Measurements from ENCODE around the gene FBXL4. TPM values are rescaled to one million over a fixed set of nuclear protein-coding genes. Genes with fewer than 3 reads are reported as not detected.

The FBXL4 gene
- total RNA-seq, 1 donor from 2014 or later = 18.3 TPM

GRCh38 chr6:98864497-98864896, 83.2 kb downstream of the FBXL4 start:
- Mint-ChIP-seq H3K9me3 (no peaks in the 10 kb centered on the region), H3K36me3 (peaks cover 5% of the 10 kb centered on the region), H3K27ac (no peak overlapping the region), H3K27me3 (no peaks in the 10 kb centered on the region), H3K4me1 (ENCODE audit: unreplicated experiment) (no peaks in the 10 kb centered on the region), H3K4me3 (no peak overlapping the region)
- TF ChIP-seq CTCF (conservative IDR thresholded peaks at IDR 0.05) = no peak
- no peak for DNase-seq (ENCODE audit: extremely low spot score, unreplicated experiment)

- Mint-ChIP-seq H3K36me3 (no peaks in the 10 kb centered on the region), H3K9me3 (no peaks in the 10 kb centered on the region), H3K27me3 (peaks cover 69% of the 10 kb centered on the region), H3K4me3 (no peak overlapping the region), H3K27ac (no peak overlapping the region), H3K4me1 (ENCODE audit: unreplicated experiment) (peaks cover 6% of the 10 kb centered on the region)
- no peak for DNase-seq (ENCODE audit: extremely low spot score, unreplicated experiment)
- no peak for TF ChIP-seq CTCF (conservative IDR thresholded peaks at IDR 0.05)
These were observed 99.1 kb downstream of the FBXL4 start for GRCh38 chr6:98848539-98849242.

GRCh38 chr6:98847779-98848538, 99.8 kb downstream of the FBXL4 start:
- peak; percentile 20 for TF ChIP-seq CTCF (conservative IDR thresholded peaks at IDR 0.05)
- peak; percentile 70 for DNase-seq (ENCODE audit: extremely low spot score, unreplicated experiment)
- H3K4me1 Mint-ChIP-seq (ENCODE audit: unreplicated experiment) = peaks cover 6% of the 10 kb centered on the region
- H3K27me3 Mint-ChIP-seq = peaks cover 77% of the 10 kb centered on the region
- H3K9me3 Mint-ChIP-seq = no peaks in the 10 kb centered on the region
- no peak overlapping the region for H3K27ac Mint-ChIP-seq
- no peaks in the 10 kb centered on the region for H3K36me3 Mint-ChIP-seq
- H3K4me3 Mint-ChIP-seq = peak overlapping the region; percentile 60

GRCh38 chr6:98847416-98847778, 100.3 kb downstream of the FBXL4 start:
- Mint-ChIP-seq H3K4me3 (peak overlapping the region; percentile 60), H3K4me1 (ENCODE audit: unreplicated experiment) (peaks cover 6% of the 10 kb centered on the region), H3K9me3 (no peaks in the 10 kb centered on the region), H3K36me3 (no peaks in the 10 kb centered on the region), H3K27me3 (peaks cover 82% of the 10 kb centered on the region), H3K27ac (no peak overlapping the region)
- TF ChIP-seq CTCF (conservative IDR thresholded peaks at IDR 0.05) = no peak
- DNase-seq (ENCODE audit: extremely low spot score, unreplicated experiment) = no peak

GRCh38 chr6:98846021-98846380, 101.7 kb downstream of the FBXL4 start:
- peak overlapping the region; percentile 87 for H3K4me3 Mint-ChIP-seq
- H3K27ac Mint-ChIP-seq = no peak overlapping the region
- peaks cover 3% of the 10 kb centered on the region for H3K36me3 Mint-ChIP-seq
- no peaks in the 10 kb centered on the region for H3K9me3 Mint-ChIP-seq
- H3K27me3 Mint-ChIP-seq = peaks cover 90% of the 10 kb centered on the region
- TF ChIP-seq CTCF (conservative IDR thresholded peaks at IDR 0.05) = peak; percentile 25
- DNase-seq (ENCODE audit: extremely low spot score, unreplicated experiment) = no peak
- H3K4me1 Mint-ChIP-seq (ENCODE audit: unreplicated experiment) = peaks cover 6% of the 10 kb centered on the region
